ENCODE results near the gene PDE11A. TPM values are rescaled to one million over a fixed set of nuclear protein-coding genes. Genes with fewer than 3 reads are reported as not detected.

The PDE11A gene
- total and polyA plus RNA-seq, 2 of the 13 experiments (the other 11 are each of a cell fraction or from before 2014, with no cell fraction given): 1.2 to 1.7 TPM

DNA sequence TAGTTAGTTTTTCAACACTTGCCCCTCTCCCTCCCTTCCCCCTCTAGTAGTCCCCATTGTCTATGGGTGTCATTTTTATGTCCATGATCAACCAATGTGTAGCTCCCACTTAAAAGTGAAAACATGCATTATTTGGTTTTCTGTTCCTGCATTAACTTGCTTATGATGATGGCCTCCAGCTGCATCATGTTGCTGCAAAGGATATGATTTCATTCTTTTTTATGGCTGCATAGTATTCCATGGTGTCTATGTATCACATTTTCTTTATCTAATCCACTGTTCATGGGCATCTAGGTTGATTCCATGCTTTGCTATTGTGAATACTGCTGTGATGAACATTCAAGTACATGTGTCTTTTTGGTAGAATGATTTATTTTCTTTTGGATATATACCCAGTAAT lies 70.5 kb downstream of the PDE11A start (continued):
- TF ChIP-seq, protein P1, sequence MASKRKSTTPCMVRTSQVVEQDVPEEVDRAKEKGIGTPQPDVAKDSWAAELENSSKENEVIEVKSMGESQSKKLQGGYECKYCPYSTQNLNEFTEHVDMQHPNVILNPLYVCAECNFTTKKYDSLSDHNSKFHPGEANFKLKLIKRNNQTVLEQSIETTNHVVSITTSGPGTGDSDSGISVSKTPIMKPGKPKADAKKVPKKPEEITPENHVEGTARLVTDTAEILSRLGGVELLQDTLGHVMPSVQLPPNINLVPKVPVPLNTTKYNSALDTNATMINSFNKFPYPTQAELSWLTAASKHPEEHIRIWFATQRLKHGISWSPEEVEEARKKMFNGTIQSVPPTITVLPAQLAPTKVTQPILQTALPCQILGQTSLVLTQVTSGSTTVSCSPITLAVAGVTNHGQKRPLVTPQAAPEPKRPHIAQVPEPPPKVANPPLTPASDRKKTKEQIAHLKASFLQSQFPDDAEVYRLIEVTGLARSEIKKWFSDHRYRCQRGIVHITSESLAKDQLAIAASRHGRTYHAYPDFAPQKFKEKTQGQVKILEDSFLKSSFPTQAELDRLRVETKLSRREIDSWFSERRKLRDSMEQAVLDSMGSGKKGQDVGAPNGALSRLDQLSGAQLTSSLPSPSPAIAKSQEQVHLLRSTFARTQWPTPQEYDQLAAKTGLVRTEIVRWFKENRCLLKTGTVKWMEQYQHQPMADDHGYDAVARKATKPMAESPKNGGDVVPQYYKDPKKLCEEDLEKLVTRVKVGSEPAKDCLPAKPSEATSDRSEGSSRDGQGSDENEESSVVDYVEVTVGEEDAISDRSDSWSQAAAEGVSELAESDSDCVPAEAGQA (IDR thresholded peaks at IDR 0.05; ENCODE audit: low read depth): no peak
- TF ChIP-seq, protein P1 (CRISPR knock-in tag; IDR thresholded peaks at IDR 0.05; ENCODE audit: borderline replicate concordance): no peak
- no peak for TF ChIP-seq U2AF1 (optimal IDR thresholded peaks at IDR 0.05; ENCODE audit: low read depth, low read length)
- no peak for TF ChIP-seq ZNF670 (CRISPR knock-in tag; IDR thresholded peaks at IDR 0.05; ENCODE audit: borderline replicate concordance)
- no peak for TF ChIP-seq HNF4G (IDR thresholded peaks at IDR 0.05; ENCODE audit: borderline replicate concordance, low read depth, low read length)
- TF ChIP-seq HNF4G (CRISPR knock-in tag; IDR thresholded peaks at IDR 0.05; ENCODE audit: borderline replicate concordance, low read depth): no peak
- TF ChIP-seq AKAP8 (CRISPR knock-in tag; IDR thresholded peaks at IDR 0.05): no peak

DNA sequence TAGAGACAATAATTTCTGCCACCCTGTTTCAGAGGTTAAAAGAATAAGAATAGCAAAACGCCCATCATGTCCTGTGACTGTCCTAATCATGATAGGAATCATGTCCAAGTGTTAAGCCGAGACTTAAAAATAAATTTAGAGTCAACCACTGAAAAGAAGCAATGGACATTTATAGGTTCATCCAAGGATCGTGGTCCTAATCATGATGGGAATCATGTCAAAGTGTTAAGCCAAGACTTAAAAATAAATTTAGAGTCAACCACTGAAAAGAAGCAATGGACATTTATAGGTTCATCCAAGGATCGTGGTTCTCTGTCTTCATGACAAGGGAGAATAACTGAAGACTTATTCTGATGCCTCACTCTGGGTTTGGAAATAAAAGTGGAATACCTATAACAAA lies 73.6 kb downstream of the PDE11A start:
- intact Hi-C loops (cut with micrococcal nuclease; ENCODE audit: unreplicated experiment) (no loop called here), in situ Hi-C loops (cut with HindIII; ENCODE audit: extremely low pct_ligation_motif_present, low pct_unique_long_range_greater_than_20kb) (no loop called here)
- BruUV-seq (replicated peaks): no TSS peak
- no peak overlapping the region for H3K4me3 ChIP-seq (replicated peaks in 1 of 3; ENCODE audit: insufficient read depth in 1 of 3, low read depth in 2 of 3, low read length in 3 of 3)
- no peak overlapping the region for H2AFZ ChIP-seq (ENCODE audit: low read length)
- H3K79me2 ChIP-seq (ENCODE audit: insufficient read depth, low read length): no peaks in the 10 kb centered on the region
- H3K27me3 ChIP-seq (ENCODE audit: control insufficient read depth in 1 of 2, insufficient read depth in 2 of 2, low read length in 2 of 2): no peaks in the 10 kb centered on the region
- H3K9ac ChIP-seq (ENCODE audit: insufficient read depth, low read depth, low read length): no peak overlapping the region
- no peaks in the 10 kb centered on the region for H4K20me1 ChIP-seq (ENCODE audit: insufficient read depth, low read length)
- H3K36me3 ChIP-seq (replicated peaks in 1 of 2; ENCODE audit: control insufficient read depth in 1 of 2, insufficient read depth in 2 of 2, low read length in 2 of 2): no peaks in the 10 kb centered on the region
- no peak for ATAC-seq
- H3K9me3 ChIP-seq (ENCODE audit: low read length): no peaks in the 10 kb centered on the region
- H3K4me1 ChIP-seq (ENCODE audit: insufficient read depth, low read length): no peaks in the 10 kb centered on the region
- 33% methylated on average over 4 of the region's 4 CpGs for WGBS (ENCODE audit: low lambda C conversion rate)
- no peak for DNase-seq (ENCODE audit: low spot score)
- H3K4me2 ChIP-seq (ENCODE audit: low read depth, low read length): no peak overlapping the region
- ChIA-PET POLR2A (no interaction called here), CTCF (ENCODE audit: low intra/inter-chr PET ratio, low total read pairs) (no interaction called here)
- no peak for FAIRE-seq
- H3K27ac ChIP-seq (ENCODE audit: extremely low read length, insufficient read depth, low read length): no peak overlapping the region
- TF ChIP-seq EHMT2 (IDR thresholded peaks at IDR 0.05; ENCODE audit: borderline replicate concordance, low read depth, low read length) (no peak), ZNF44 (CRISPR knock-in tag; IDR thresholded peaks at IDR 0.05) (no peak), SIX1 (CRISPR knock-in tag; IDR thresholded peaks at IDR 0.05; ENCODE audit: borderline replicate concordance) (no peak), ZNF484 (CRISPR knock-in tag; IDR thresholded peaks at IDR 0.05; ENCODE audit: borderline replicate concordance, low read depth) (no peak), AHR (CRISPR knock-in tag; IDR thresholded peaks at IDR 0.05) (no peak), MLLT10 (CRISPR knock-in tag; IDR thresholded peaks at IDR 0.05) (no peak), JARID2 (CRISPR knock-in tag; IDR thresholded peaks at IDR 0.05; ENCODE audit: insufficient replicate concordance) (no peak), ZNF768 (CRISPR knock-in tag; IDR thresholded peaks at IDR 0.05) (no peak)
- TF ChIP-seq, protein P2, sequence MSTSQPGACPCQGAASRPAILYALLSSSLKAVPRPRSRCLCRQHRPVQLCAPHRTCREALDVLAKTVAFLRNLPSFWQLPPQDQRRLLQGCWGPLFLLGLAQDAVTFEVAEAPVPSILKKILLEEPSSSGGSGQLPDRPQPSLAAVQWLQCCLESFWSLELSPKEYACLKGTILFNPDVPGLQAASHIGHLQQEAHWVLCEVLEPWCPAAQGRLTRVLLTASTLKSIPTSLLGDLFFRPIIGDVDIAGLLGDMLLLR (CRISPR knock-in tag; IDR thresholded peaks at IDR 0.05): no peak
- TF ChIP-seq, protein P3, sequence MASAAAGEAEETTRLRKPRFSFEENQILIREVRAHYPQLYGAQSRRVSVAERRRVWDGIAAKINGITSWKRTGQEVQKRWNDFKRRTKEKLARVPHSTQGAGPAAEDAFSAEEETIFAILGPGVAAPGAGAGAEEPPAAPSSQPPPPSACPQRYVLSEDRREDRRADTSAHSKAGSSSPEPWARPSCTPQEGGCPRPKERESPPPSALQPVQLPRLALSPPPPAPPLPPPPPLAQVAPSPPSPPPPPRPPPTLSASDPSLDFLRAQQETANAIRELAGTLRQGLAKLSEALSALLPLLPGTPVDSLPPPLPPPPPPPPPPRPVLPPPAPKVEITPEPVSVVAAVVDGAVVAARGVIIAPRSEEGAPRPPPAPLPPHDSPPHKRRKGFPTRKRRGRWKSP (CRISPR knock-in tag; IDR thresholded peaks at IDR 0.05): no peak
